Measurements from ENCODE around the gene FBXO10.

- TF ChIP-seq KLF5 (IDR thresholded peaks at IDR 0.05; ENCODE audit: partially characterized antibody) (no peak), ASH2L (IDR thresholded peaks at IDR 0.05; ENCODE audit: borderline replicate concordance, low read depth) (no peak), ZNF592 (IDR thresholded peaks at IDR 0.05) (no peak), ZBTB40 (IDR thresholded peaks at IDR 0.05; ENCODE audit: borderline replicate concordance) (no peak), CBX3 (IDR thresholded peaks at IDR 0.05; ENCODE audit: borderline replicate concordance, low read depth) (no peak)
Measured at GRCh38 chr9:37562826-37563225, 13.4 kb downstream of the FBXO10 start.
